ENCODE measurements around the gene PAFAH1B1. TPM values are rescaled to one million over a fixed set of nuclear protein-coding genes. Genes with fewer than 3 reads are reported as not detected.

PAFAH1B1 gene
- polyA plus RNA-seq, 1 donor (not counting 4 experiments of a cell fraction or from before 2014, with no cell fraction given) = 119 TPM

- Histone ChIP-seq H3K4me3 (ENCODE audit: control insufficient read depth in 2 of 3, extremely low read depth in 1 of 3, insufficient read depth in 2 of 3, low read depth in 1 of 3, low read length in 3 of 3) (no peak overlapping the region), H3K4me2 (ENCODE audit: control insufficient read depth, extremely low read depth, insufficient read depth, low read depth, low read length) (no peak overlapping the region), H4K20me1 (ENCODE audit: control insufficient read depth, extremely low read depth, insufficient read depth, low read length) (no peaks in the 10 kb centered on the region), H2AFZ (ENCODE audit: control insufficient read depth, low read length) (no peak overlapping the region), H3K9me1 (ENCODE audit: control insufficient read depth, extremely low read depth, insufficient read depth, low read length) (no peaks in the 10 kb centered on the region), H3K79me2 (ENCODE audit: control insufficient read depth, insufficient read depth, low read length) (no peaks in the 10 kb centered on the region), H3K27me3 (ENCODE audit: control insufficient read depth, extremely low read depth, insufficient read depth, low read length) (no peaks in the 10 kb centered on the region), H3K27ac (ENCODE audit: control insufficient read depth, insufficient read depth, low read length) (no peak overlapping the region), H3K9ac (ENCODE audit: control insufficient read depth, extremely low read depth, insufficient read depth, low read length) (no peak overlapping the region), H3K36me3 (ENCODE audit: control insufficient read depth in 2 of 2, extremely low read depth in 1 of 2, insufficient read depth in 2 of 2, low read length in 2 of 2) (no peaks in the 10 kb centered on the region), H3K4me1 (ENCODE audit: control insufficient read depth, extremely low read depth, insufficient read depth, low read length) (peaks cover 9% of the 10 kb centered on the region), H3K9me3 (ENCODE audit: control insufficient read depth, low read depth, low read length) (no peaks in the 10 kb centered on the region)
- no peak for DNase-seq (ENCODE audit: low read depth, low spot score)
- no peak for FAIRE-seq
- no peak for TF ChIP-seq CTCF (optimal IDR thresholded peaks at IDR 0.05 in 1 of 3, IDR thresholded peaks at IDR 0.05 in 1 of 3, conservative IDR thresholded peaks at IDR 0.05 in 1 of 3; ENCODE audit: extremely low read depth in 1 of 3, insufficient read depth in 2 of 3, low read length in 3 of 3)
- TF ChIP-seq EZH2 (IDR thresholded peaks at IDR 0.05; ENCODE audit: low read length) = no peak
- dilution Hi-C loops (cut with MboI; ENCODE audit: extremely low pct_ligation_motif_present, low sequenced_read_pairs) = no loop called here
Observed at GRCh38 chr17:2549392-2550211, 43.9 kb upstream of the PAFAH1B1 start.

GRCh38 chr17:2551493-2551892 is 42.0 kb upstream of the PAFAH1B1 start:
- peaks cover 9% of the 10 kb centered on the region for H3K4me1 ChIP-seq (ENCODE audit: control insufficient read depth, extremely low read depth, insufficient read depth, low read length)
- H3K4me3 ChIP-seq (ENCODE audit: control insufficient read depth in 2 of 3, extremely low read depth in 1 of 3, insufficient read depth in 2 of 3, low read depth in 1 of 3, low read length in 3 of 3) = no peak overlapping the region
- no peaks in the 10 kb centered on the region for H3K79me2 ChIP-seq (ENCODE audit: control insufficient read depth, insufficient read depth, low read length)
- H3K27ac ChIP-seq (ENCODE audit: control insufficient read depth, insufficient read depth, low read length) = no peak overlapping the region
- dilution Hi-C loops (cut with MboI; ENCODE audit: extremely low pct_ligation_motif_present, low sequenced_read_pairs) = no loop called here
- no peak overlapping the region for H2AFZ ChIP-seq (ENCODE audit: control insufficient read depth, low read length)
- H4K20me1 ChIP-seq (ENCODE audit: control insufficient read depth, extremely low read depth, insufficient read depth, low read length) = no peaks in the 10 kb centered on the region
- H3K4me2 ChIP-seq (ENCODE audit: control insufficient read depth, extremely low read depth, insufficient read depth, low read depth, low read length) = no peak overlapping the region
- H3K27me3 ChIP-seq (ENCODE audit: control insufficient read depth, extremely low read depth, insufficient read depth, low read length) = no peaks in the 10 kb centered on the region
- H3K9me1 ChIP-seq (ENCODE audit: control insufficient read depth, extremely low read depth, insufficient read depth, low read length) = no peaks in the 10 kb centered on the region
- no peaks in the 10 kb centered on the region for H3K9me3 ChIP-seq (ENCODE audit: control insufficient read depth, low read depth, low read length)
- TF ChIP-seq CTCF (optimal IDR thresholded peaks at IDR 0.05 in 1 of 3, IDR thresholded peaks at IDR 0.05 in 1 of 3, conservative IDR thresholded peaks at IDR 0.05 in 1 of 3; ENCODE audit: extremely low read depth in 1 of 3, insufficient read depth in 2 of 3, low read length in 3 of 3) (no peak), EZH2 (IDR thresholded peaks at IDR 0.05; ENCODE audit: low read length) (no peak)
- H3K9ac ChIP-seq (ENCODE audit: control insufficient read depth, extremely low read depth, insufficient read depth, low read length) = no peak overlapping the region
- FAIRE-seq (no peak), DNase-seq (ENCODE audit: low read depth, low spot score) (no peak)
- H3K36me3 ChIP-seq (ENCODE audit: control insufficient read depth in 2 of 2, extremely low read depth in 1 of 2, insufficient read depth in 2 of 2, low read length in 2 of 2) = no peaks in the 10 kb centered on the region
